Stimulated activated CD4-positive, alpha-beta T cell treated with anti-CD3 and anti-CD28 coated beads, TNF-alpha, amount 100 ng/mL, for 48 hours (primary cell): ENCODE data around the gene GTF2I.
"Not testable (repeated sequence)": the region's sequence is repeated elsewhere in the genome, so short reads cannot be mapped to it uniquely, and the experiment has no call there.

Source experiments
- DNase-seq, 3 donors: peaks; one replicate each; pipeline ENCODE4 v3.0.0-alpha.2; 2020; ENCODE audit warnings: low read depth in 3 of 3

The GTF2I gene

DNA sequence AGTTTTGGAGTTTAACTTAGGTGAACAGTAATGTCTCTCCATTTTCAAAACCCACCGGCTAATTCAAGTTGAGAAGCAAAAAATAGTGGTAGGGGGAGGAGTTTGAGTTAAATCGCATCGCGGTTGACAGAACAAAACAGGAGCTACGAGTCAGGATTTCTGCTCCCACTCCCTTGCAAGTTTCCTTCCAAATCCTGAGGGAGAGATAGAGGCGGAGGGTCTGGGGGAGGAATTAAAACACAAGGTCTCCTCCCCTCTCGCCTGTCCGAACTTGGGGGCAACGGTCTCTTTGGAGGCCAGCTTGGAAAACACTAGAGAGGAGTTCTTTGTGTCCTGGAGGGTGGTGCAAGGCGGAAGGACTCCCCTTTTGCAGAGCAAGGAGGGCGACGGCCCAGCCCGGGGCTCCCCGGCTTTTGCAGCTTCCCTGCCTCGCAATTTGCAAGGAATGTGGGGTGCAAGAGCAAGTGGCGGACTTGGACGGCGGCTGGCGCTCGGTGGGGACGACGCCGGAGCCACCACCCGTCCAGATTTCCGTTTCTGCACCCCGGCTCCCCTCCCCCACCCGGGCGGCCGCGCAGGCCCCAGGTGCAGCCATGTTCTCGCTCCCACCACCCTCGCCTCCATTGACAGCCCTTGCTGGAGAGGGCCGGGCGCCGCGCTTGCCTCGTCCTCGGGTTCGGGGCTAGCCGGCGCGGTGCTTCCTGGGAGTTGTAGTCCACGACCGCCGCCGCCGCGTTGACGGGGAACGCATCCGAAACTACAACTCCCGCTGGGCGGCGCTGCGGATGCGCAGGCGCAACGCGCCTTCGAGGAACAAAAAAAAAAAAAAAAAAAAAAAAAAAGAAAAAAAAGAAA is 454 bp upstream of the GTF2I start:
- DNase-seq: peak; percentile 96 to 99 (median 97)

GRCh38 chr7:74658178-74659004 is 873 bp downstream of the GTF2I start:
- peak; percentile 80 to 88 (median 81) for DNase-seq

DNA sequence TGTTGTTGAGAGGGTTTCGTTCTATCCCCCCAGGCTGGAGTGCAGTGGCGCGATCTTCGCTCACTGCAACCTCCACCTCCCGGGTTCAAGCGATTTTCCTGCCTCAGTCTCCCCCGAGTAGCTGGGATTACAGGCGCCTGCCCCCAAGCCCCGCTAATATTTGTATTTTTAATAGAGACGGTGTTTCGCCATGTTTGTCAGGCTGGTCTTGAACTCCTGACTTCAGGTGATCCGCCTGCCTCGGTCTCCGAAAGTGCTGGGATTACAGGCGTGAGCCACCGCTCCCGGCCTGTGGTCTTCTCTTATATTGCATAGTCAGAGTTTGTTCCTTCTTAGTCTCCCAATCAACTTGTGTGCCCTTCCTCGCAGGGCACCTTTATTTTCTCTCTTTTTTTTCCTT is 2.7 kb downstream of the GTF2I start:
- DNase-seq: not testable (repeated sequence)

DNA sequence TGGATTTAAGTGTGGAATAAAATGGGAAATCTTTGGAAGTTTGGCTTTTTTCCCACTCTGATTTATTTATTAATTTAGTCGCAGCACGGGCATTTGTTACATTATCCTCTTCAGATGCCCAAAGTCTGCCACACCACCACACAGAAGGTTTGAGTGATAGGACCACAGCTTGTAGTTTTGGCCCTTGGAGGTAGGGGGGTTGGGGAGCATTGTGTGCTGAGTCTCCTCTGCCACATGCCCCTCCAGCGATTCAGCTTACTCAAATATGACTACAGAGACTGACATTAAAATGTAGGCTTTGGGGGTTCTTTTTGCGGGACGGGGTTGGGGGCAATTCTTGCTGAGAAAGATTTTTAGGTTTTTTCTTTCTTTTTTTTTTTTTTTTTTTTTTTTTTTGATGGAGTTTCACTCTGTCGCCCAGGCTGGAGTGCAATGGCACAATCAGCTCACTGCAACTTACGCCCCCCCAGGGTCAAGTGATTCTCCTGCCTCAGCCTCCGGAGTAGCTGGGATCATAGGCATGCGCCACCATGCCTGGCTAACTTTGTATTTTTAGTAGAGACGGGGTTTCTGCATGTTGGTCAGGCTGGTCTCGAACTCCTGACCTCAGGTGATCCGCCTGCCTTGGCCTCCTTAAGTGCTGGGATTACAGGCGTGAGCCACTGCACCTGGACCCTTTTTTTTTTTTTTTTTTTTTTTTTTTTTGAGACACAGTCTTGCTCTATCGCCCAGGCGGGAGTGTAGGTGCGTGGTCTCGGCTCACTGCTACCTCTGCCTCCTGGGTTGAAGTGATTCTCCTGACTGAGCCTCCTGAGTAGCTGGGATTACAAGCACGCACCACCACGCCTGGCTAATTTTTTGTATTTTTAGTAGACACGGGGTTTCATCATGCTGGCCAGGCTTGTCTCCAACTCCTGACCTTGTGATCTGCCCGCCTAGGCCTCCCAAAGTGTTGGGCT is 4.6 kb downstream of the GTF2I start:
- DNase-seq: not testable (repeated sequence)

DNA sequence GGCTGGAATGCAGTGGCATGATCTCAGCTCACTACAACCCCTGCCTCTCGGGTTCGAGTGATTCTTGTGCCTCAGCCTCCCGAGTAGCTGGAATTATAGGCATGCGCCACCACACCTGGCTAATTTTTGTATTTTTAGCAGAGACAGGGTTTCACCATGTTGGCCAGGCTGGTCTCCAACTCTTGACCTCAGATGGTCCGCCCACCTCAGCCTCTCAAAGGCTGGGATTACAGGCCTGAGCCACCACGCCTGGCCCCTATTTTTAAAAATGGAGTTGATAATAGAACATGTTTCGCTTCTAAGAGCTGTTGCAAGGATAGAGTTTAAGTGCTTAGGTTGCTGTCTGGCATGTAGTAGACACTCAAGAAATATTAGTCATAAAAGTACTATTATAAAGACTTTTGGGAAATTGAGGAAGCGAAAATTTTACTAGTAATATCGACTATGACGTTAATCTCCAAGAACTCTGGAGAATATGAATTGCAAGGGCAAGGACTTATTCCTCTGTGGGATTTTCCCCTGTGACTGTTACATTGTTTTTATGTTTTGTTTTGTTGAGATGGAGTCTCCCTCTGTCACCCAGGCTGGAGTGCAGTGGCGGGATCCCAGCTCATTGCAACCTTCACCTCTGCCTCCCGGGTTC is 7.9 kb downstream of the GTF2I start:
- DNase-seq: no peak

- DNase-seq: not testable (repeated sequence)
Observed at GRCh38 chr7:74667013-74667412, 9.5 kb downstream of the GTF2I start.

DNA sequence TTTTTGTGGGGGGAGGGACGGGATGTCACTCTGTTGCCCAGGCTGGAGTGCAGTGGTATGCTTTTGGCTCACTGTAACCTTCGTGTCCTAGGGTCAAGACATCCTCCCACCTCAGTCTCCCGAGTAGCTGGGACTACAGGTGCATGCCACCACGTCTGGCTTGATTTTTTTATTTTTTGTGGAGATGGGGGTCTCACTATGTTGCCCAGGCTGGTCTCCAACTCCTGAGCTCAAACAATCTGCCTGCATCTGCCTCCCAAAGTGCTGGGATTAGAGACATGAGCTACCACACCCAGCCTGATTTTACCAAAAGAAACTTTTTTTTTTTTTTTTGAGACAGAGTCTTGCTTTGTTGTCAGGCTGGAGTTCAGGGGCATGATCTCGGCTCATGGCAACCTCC is 10.0 kb downstream of the GTF2I start:
- DNase-seq: not testable (repeated sequence)

- DNase-seq: no peak
Observed at GRCh38 chr7:74671602-74672001, 14.1 kb downstream of the GTF2I start.

- DNase-seq: no peak
Observed at GRCh38 chr7:74672343-74672915, 14.9 kb downstream of the GTF2I start.

- no peak for DNase-seq
Observed at GRCh38 chr7:74674166-74674565, 16.6 kb downstream of the GTF2I start.

GRCh38 chr7:74682829-74683228 is 25.3 kb downstream of the GTF2I start:
- DNase-seq: no peak

DNA sequence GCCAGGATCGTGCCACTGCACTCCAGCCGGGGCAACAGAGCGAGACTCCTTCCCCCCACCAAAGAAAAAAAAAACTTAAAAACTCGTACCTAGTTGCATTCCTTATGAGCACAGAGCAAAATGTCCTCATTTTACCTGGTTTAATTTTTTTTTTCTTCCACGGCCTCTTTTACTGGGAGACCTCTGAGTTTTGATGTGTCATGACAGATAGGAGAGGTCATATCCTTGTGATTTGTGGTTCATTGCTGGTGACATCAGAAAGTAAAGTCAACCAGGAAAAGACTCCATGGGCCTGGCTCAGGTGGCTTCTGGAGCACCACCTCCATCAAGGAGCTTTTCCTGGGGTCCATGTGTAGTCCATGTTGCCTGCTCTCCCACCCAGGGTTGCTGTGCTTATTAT is 26.3 kb downstream of the GTF2I start:
- DNase-seq: no peak

- DNase-seq: no peak
Observed at GRCh38 chr7:74684473-74684872, 27.0 kb downstream of the GTF2I start.

GRCh38 chr7:74684921-74685320 is 27.4 kb downstream of the GTF2I start:
- no peak for DNase-seq

DNA sequence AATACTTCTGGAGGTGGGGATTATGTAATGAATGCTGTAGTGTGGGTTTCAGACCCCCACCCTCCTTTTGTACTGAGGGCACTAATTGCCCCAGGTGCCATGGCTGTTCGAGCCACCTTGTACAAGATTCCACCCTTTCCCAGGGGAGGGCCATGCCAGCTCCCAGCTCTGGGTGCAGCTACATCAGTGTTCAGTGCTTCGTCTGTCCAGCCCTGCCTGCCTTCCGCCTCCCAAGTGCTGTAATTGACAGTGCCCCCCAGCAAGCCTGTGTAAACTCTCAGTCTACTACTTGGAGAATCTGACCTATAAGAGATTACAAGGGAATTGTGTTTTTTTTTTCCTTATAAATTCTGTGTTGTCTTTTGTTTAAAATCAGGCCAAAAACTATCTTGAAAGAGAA is 33.0 kb downstream of the GTF2I start:
- DNase-seq: no peak

- not testable (repeated sequence) for DNase-seq
Observed at GRCh38 chr7:74704419-74704818, 46.9 kb downstream of the GTF2I start.

- DNase-seq: no peak
Observed at GRCh38 chr7:74707238-74707637, 49.7 kb downstream of the GTF2I start.

- DNase-seq: no peak
Observed at GRCh38 chr7:74708569-74709275, 51.2 kb downstream of the GTF2I start.

DNA sequence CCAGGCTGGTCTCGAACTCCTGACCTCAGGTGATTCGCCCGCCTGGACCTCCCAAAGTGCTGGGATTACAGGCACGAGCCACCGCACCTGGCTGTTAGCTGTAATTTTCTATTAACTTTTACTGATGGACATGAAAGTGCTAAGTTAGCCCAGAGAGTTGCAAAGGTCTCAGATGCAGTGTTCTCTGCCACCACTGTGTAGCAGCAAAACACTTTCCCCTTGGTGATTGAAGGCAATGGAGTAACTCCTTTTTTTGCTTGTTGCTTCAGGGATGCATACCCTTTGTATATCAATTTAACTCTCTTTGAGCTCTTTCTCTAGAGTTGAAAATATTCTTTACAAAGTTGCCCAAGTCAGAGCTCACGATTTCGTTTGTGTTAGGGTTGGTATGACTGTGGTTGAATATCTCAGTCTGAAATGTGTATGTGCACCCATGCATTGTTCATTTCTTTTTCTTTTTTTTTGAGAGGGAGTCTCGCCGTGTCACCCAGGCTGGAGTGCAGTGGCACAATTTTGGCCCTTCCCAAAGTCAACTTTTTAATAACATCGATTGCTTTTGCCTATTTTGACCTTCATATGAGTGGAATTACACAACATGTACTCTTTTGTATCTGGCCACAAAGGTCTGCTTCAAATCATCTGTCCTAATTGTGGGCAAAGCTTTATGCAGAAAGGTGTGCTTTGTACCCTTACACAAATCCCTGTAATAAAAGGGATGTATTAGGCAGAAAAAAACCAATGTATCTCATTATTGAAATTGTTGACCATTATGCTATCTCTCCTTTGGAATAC is 52.6 kb downstream of the GTF2I start:
- no peak for DNase-seq
